NCI-H1436 treated with DMSO at 0.1 percent for 48 hours (cell line): ENCODE results near the gene ZFP3.
"Not testable (repeated sequence)": the region's sequence is repeated elsewhere in the genome, so short reads cannot be mapped to it uniquely, and the experiment has no call there.

Experiments used
- DNase-seq: peaks from one replicate; lab custom pipeline; 2025; lab: John Stamatoyannopoulos, UW

The ZFP3 gene

GRCh38 chr17:5124896-5125295 lies 46.6 kb downstream of the ZFP3 start:
- not testable (repeated sequence) for DNase-seq

DNA sequence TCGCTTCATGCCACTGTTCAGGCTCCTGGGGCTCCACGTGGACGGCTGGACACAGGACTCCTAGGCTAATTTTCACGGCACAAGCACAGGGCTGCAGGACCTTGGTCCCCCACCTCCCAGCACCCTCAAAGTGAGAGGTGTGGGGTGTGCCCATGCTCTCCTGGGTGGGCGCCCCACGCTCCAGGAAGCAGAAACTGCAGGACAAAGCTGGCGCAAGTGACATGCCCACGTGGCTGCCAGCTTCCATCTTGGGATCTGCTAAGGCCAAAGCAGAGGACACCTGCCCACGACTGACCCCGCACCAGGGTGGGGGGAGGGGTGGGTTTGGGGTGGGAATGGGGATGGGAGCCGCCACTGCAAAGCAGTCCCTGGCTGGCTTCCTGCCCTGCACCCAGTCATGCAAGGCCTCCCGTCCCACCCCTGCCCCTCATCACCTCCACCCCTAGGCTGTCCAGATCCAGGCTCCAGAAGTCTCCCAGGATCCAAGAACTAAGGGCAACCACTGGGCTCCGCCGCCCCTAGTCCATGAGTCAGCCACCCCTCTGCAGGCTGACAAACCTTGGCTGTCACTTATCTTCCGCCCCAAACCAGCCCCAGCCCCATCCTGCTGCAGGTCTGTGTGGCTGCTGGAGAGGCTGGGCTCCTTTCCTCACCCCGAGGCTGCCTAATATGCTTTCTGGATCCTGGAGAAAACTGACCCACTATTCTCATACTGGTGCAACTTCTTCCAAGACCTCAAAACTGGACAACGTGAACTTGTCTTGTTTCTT lies 48.6 kb downstream of the ZFP3 start:
- no peak for DNase-seq

- DNase-seq = no peak
Measured at GRCh38 chr17:5127910-5128309, 49.6 kb downstream of the ZFP3 start.

DNA sequence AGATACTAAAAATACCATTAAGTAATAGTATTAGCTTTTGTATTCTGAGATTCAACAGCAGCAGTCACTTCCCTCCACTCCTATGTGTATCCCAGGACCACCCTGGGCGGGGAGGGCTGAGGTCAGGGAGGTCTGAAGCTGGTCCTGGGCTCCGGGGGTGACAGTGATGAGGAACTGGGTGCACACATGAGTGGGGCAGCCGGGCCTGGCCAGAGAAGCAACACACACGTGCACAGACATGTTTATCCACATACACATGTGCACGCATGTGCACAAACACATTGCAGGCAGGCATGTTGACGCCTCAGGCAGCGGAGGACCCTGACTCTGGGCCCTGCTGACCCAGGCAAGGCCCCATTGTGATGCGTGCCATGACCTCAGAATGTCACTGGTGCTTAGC lies 50.1 kb downstream of the ZFP3 start:
- not testable (repeated sequence) for DNase-seq

DNA sequence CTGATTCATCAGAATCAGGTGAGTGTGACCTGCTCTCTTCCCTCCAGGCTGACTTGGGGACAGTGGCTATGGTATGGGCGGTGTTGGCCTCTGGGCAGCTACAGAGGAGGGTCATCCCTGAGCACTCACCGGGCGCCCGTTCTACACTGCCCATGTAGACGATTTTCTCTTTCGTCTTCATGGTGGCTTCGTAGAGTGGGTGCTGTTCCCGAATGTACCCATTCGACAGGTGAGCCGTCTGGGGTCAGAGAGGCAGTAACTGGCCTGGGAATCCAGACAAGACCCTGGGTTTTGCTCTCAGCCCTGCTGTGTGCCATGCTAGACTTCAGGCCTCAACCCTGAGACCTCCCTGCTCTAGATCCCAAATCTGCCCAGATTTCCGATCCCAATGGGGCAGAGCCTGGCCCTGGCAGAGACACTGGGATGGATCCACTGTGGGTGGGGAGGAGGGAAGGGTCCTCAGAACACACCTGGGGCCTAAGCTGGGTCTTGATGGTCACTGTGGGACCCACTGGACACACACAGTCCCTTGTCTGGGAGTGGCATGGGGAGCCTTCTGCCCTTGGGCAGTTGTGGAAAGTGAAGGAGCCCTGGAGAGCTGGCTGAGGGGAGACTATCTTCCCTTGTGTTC lies 50.8 kb downstream of the ZFP3 start:
- DNase-seq = no peak

GRCh38 chr17:5129770-5130169 lies 51.5 kb downstream of the ZFP3 start:
- not testable (repeated sequence) for DNase-seq

GRCh38 chr17:5130261-5130660 lies 52.0 kb downstream of the ZFP3 start:
- DNase-seq = not testable (repeated sequence)

DNA sequence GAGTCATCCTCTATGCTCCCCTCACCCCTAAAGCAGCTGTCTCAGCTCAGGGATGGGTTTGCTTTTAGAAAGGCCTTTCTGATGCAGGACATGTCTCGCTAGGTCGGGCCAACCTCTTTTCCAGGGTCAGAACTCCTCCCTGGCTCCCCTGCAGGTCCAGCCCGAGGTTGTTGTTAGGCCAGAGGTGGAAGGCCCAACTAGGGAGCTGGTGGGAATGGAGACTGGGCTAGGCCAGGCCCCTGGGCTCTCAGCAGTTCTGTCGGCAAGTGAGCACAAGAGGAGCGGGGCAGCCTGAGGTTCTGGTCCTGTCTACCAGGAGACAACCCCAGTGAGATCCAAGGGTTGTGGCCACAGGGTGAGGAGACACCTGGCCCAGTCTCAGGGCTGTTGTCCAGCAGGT lies 52.4 kb downstream of the ZFP3 start:
- DNase-seq = not testable (repeated sequence)

DNA sequence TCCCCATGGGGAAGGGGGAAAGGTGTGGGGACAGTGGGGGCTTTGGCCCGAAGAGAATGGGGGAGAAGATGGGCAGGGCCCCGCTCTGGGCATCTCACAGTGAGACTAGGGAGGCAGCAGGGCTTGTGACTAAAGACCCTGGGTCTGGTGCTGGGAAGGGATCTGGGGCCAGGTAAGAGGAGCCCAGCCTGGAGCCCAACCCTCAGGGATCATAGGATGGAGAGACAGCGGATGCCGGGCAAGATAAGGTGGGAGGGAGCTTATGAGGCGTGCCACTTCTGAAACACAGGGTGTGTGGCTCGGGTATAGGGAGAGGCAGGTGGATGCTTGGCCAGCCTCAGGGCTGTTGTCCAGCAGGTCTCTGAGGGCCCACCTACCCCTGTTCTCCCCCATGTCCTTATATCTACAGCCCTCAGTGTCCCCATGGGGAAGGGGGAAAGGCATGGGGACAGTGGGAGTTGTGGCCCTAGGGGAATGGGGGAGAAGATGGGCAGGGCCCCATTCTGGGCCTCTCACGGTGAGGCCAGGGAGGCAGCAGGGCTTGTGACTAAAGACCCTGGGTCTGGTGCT lies 53.0 kb downstream of the ZFP3 start:
- no peak for DNase-seq

DNA sequence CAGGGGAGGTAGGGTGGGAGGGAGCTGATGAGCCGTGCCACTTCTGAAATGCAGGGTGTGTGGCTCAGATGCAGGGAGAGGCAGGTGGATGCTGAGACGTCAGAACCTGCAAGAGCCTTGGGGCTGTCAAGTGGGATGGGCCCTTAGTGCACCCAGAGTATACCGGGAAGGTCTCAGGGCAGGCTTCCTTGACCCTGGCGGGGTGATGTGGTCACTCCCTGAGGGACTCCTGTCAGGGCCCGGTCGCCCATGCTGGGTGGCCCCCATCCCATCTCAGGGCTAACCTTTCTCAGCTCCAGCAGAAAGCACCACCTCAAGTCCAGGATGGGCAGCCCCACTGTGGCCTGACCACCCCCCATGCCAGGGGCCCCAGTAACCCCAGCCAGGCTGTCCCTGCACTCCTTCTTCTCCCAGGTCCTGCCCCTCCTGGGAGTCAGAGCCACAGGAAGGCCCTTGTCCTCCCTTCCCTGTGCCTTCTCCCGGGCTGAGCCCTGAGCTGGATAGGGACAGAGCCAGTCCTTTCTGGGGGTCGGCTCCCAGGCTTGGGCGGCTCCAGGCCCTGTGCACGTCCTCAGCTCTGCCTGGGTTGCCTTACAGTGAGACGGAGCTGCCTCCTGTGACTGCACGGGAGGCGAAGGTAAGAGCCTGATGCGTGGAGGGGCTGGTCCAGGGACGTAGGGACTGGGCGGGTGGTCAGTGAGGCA lies 53.7 kb downstream of the ZFP3 start:
- DNase-seq = not testable (repeated sequence)

DNA sequence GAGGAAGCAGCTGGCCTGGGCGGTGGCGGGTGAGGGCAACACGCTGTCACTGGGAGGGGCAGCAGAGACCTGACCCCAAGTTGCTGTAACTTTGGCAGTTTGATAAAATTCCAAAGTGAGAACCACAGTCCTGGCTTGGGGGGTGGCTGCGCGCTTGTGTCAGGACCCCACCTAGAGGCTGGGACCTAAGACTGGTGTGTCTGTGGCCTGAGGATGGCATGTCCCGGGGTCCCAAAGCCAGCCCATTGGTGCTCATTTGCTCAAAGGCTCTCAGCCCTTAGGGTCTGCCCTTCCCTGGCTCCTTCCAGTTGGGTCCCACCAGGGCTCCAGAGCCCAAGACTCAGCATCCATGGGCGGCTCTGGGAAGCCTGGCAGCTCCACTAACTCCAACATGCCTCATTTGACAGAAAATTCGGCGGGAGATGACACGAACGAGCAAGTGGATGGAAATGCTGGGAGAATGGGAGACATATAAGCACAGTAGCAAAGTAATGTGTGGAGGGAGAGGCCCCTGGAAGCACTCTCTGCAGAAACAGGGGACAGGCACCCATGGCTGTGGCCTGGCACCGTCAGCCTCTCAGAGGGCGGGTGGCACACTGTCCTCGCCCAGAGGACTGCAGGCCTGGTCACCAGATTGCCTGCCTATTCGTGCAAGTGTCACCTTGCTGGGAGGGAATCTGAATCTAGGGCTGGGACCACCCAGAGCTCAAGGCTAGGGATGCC lies 54.4 kb downstream of the ZFP3 start:
- not testable (repeated sequence) for DNase-seq

DNA sequence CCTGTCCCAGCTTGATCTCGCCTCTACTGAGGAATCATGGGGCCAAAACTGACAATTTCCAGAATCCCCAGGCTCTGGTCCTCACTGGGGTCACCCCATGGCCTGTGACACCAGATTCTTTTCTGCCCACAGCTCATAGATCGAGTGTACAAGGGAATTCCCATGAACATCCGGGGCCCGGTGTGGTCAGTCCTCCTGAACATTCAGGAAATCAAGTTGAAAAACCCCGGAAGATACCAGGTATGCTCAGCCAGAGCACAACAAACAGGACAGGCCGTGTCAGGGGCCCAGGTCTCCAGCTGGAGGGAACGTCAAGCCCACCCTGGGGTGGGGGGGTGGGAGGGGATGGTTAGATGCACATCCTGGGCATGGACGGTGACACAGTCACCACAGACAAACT lies 55.0 kb downstream of the ZFP3 start:
- no peak for DNase-seq

DNA sequence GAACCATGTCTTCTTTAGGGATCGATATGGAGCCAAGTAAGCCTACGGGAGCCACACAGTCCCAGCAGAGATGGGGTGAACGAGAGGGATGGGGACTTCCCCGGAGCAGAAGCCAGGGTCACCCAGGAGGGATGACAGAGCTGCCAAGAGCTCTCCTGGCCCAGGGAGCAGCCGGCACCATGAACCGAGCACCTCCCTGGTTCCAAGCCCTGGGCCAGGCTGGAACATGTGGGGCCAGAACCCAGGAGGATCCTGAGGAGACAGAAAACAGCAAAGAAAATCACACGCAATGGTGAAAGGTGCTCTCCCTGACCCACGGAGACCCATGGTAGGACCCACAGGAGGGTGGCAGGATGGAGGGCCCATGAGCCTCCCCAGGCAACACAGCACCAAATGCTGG lies 55.7 kb downstream of the ZFP3 start:
- not testable (repeated sequence) for DNase-seq

- not testable (repeated sequence) for DNase-seq
Measured at GRCh38 chr17:5134571-5134970, 56.3 kb downstream of the ZFP3 start.

GRCh38 chr17:5135131-5135712 lies 57.0 kb downstream of the ZFP3 start:
- DNase-seq = not testable (repeated sequence)

DNA sequence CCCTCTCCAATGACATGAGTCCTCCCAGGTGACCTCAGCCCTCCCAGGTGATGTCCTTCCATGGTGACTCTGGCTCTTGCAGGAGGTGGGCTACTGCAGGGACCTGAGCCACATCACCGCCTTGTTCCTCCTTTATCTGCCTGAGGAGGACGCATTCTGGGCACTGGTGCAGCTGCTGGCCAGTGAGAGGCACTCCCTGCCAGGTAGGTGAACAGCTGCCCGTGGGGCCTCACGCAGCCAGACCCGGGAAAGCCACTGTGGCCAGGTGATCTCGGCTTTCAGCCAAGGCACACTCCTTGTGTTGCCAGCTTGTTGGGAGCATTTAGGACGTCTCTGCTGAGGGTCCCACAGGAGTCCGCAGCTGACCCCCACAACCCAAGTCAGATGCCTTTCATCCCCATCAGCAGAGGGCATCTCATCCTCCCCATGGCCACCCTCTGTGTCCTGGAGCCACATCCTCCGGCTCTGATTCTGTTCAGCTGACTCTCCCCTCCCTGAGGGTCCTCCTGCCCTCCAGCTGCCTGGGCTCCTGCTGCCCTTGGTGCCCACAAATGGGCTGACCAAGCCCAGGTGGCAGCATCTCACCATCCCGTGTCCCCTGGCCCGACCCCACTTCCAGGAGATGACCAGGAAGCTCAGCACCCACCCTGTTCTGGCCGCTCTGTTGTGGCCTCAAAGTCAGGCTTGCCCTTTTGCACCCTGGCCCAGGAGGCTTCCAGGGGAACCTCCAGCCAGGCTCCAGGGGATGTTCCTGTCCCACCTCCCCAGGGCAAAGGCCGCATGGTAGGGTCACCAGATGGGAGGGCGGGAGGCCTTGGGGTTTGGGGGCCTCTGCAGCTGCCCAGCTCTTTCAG lies 57.7 kb downstream of the ZFP3 start:
- no peak for DNase-seq

- not testable (repeated sequence) for DNase-seq
Measured at GRCh38 chr17:5136580-5137412, 58.5 kb downstream of the ZFP3 start.

DNA sequence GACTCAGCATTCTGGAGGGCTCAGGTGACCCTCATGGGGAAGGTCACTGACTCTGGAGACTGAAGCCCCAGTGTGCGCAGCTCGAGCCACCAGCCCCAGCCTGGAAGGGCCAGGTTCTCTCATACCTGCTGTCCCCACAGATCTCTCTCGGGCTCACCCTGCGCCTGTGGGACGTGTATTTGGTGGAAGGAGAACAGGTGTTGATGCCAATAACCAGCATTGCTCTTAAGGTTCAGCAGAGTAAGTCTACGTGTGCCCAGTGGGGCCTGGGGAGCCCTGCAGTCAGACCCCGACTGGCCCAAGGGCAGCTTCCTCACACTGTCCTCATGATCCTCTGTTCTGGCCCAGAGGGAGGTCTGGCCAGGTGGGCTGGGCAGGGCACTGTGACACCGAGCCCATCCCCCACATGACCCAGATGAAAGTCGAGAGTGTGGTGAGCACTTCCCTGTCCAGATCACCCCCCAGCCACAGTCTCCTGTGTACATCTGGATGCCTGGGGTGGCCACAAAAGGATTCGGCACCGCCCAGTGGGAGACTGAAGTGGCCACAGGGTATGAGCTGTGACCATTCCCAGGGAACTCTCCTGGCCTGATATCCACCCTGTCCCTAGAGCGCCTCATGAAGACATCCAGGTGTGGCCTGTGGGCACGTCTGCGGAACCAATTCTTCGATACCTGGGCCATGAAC lies 59.4 kb downstream of the ZFP3 start:
- not testable (repeated sequence) for DNase-seq

DNA sequence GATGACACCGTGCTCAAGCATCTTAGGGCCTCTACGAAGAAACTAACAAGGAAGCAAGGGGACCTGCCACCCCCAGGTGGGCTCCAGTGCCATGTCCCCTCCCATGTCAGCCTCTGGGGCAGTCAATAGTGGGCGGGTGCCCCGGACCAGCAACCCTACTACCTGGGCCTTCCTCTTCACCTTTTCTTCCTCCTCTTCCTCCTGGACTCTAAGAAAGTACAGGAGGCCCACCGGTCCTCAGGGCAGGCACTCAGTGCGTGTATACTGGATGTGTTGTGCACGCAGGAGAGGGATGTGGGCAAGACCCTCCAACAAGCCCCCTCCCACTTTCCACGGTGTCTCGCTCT lies 59.9 kb downstream of the ZFP3 start:
- not testable (repeated sequence) for DNase-seq
